RWPE1 (cell line): ENCODE measurements around the gene FANK1.
A peak's percentile ranks its signal among the peaks of the same experiment; 100 is the strongest.
"Not testable (repeated sequence)": the region's sequence is repeated elsewhere in the genome, so short reads cannot be mapped to it uniquely, and the experiment has no call there.

Experiments used
- CTCF ChIA-PET: fragments of 350-600 bp; sonication (Branson Sonifier 250); formaldehyde crosslinking; extraction: SDS; loops from one replicate; lab custom pipeline; 2021; lab: Yijun Ruan, JAX
- POLR2A ChIA-PET: fragments of 400-600 bp; formaldehyde crosslinking; extraction: SDS; loops from one replicate; lab custom pipeline; 2020; ENCODE audit warnings: antibody characterized with exemption; ENCODE audit not compliant: low non-redundant PET; lab: Yijun Ruan, JAX
- DNase-seq: peaks from one replicate; pipeline ENCODE4 v3.0.0; 2012; ENCODE audit warnings: low spot score
- H3K27ac ChIP-seq: fragments of 450-650 bp; 2 replicates; pipeline ENCODE4 v1.5.1; 2017
- CTCF ChIP-seq: fragments of 450-650 bp; conservative IDR thresholded peaks from 2 replicates; pipeline ENCODE4 v1.5.1; 2017; ENCODE audit warnings: low read depth, mild to moderate bottlenecking

Gene FANK1

DNA sequence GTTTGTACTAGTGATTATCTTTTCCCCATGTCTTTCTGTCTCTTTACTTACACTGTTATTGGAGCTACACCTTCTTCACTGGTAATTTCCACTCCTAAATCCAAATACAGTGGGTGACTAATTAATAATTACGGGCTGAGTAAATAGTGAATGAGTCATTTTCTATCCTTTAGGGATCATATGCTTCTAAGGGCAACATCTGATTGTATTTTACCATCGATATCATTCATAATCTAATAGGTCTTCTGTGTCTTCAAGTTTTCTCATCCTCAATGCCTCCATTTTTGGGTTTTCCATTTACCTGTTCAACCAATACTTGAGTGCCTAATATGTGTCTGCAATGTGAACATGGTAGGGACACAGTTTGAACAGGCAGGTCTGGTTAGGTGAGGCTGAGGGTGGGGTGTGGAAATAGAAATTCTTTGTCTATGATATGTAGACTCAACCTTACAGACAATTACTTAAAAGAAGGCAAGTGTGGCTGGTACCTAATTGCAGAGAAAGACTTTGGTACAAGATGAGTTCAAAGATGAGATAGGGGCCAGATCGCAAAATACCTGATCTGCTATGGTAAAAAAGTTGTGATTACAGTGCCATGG, 9.4 kb upstream of the FANK1 start:
- DNase-seq, result peak; percentile 55
- TF ChIP-seq CTCF, result no peak
- ChIA-PET CTCF (interaction anchor here (0.7 kb wide), 1 partner anchor 512 kb away, joined by 3 read pairs; no protein-coding TSS in a partner anchor), POLR2A (no interaction called here)
- no peak overlapping the region for H3K27ac ChIP-seq

GRCh38 chr10:125889441-125889840, 6.9 kb upstream of the FANK1 start:
- H3K27ac ChIP-seq, CTCF ChIA-PET, POLR2A ChIA-PET, DNase-seq: not testable (repeated sequence)

DNA sequence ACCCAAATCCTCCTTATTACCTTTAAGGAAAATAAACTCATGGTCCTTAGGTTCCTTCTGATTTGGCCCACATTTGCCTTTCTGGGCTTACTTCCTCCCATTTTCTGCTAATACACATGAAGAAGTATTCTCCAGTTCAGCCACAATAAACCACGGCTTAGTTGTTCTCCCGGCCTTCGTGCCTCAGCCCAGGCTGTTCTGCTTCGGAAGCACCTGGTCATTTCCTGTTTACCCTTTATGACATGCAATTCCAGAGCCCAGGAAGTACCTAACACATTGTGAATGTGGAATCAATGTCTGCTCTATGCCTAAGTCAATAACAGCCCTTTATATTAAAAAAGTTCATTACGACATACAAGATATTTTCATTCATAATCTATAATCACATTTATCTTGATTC, 4.0 kb upstream of the FANK1 start:
- DNase-seq, POLR2A ChIA-PET, CTCF ChIA-PET, H3K27ac ChIP-seq: not testable (repeated sequence)

GRCh38 chr10:125894176-125894575, 2.2 kb upstream of the FANK1 start:
- H3K27ac ChIP-seq, CTCF ChIA-PET, DNase-seq, POLR2A ChIA-PET: not testable (repeated sequence)

DNA sequence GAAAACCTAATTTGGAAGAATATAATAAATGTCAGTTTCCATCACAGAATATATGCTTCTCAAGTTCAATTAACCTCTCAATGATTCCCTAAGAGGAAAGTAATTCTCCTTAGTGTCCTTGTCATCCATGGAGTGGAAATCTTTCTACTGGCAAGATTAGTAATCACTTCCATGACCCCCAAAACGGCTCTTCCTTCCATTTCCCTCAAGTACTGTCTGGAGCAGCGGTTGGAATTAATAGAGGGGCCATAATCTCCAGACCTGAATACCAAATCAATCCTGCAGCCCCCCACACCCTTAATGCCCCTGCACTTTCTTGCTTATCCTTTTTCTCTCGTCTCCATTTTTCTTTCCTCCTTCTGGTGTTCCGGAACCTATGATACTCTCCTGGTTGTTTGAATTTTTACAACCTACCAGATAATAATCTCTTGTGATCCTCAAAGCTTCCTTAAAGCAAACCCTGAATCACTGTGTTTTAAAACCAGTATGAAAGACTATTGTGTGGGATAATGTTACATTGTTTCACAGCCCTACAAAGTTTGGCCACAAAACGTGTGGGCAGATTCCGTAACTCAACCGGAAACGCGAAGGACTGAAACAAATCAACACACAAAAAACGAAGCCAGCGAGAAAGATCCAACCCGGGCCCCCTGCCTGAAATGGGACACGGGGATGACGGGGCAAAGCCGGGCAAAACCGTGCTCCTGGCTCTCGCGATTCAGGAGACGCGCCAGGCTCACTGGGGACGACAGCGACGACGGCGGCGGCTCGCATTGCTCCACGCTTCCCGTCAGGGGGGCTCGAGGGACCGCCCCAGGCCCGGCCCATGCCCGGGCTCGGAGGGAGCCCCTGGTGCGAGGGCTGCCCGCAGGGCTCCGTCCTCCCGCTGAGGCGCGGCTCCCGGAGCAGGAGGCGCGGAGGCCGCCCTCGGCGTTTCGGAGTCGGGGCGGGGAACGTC, 955 bp upstream of the FANK1 start:
- POLR2A ChIA-PET, CTCF ChIA-PET: not testable (repeated sequence)
- peak; percentile 41 for DNase-seq
- H3K27ac ChIP-seq, result peak overlapping the region; percentile 71

DNA sequence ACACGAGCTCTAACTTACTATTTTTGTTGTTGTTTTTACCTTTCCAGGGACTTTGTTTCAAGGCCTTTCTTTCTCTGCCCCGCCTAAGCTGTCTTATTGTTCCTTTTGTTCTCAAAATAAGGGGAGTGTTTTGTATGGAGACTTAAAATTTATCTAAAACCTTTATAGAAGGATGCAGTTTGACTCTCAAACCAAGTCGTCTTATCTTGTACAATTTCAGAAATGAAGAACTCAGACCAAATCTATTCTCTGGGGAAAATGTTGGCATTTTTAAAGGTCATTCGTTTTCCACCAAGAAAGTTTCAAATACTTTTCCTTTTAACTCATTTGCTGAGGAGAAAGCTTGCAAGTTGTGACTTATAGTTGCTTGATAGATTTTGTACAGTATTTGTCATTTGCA, 953 bp downstream of the FANK1 start:
- POLR2A ChIA-PET, H3K27ac ChIP-seq, DNase-seq: not testable (repeated sequence)
- CTCF ChIA-PET, result interaction anchor here (0.7 kb wide), 1 partner anchor 104 kb away, joined by 3 read pairs; no protein-coding TSS in a partner anchor

GRCh38 chr10:125900963-125901362, 4.6 kb downstream of the FANK1 start:
- H3K27ac ChIP-seq, CTCF ChIA-PET, POLR2A ChIA-PET: not testable (repeated sequence)
- DNase-seq, result peak; percentile 67

- H3K27ac ChIP-seq, POLR2A ChIA-PET, DNase-seq, CTCF ChIA-PET: not testable (repeated sequence)
Observed at GRCh38 chr10:125903135-125903640, 6.8 kb downstream of the FANK1 start.

- CTCF ChIA-PET, result interaction anchor here (0.6 to 1.0 kb wide), 3 partner anchors 104 to 598 kb away, joined by 3 read pairs; no protein-coding TSS in a partner anchor
- POLR2A ChIA-PET, result not testable (repeated sequence)
Observed at GRCh38 chr10:125905069-125905994, 9.0 kb downstream of the FANK1 start.

GRCh38 chr10:125907598-125907997, 11.2 kb downstream of the FANK1 start:
- CTCF ChIA-PET, DNase-seq, H3K27ac ChIP-seq: not testable (repeated sequence)
- POLR2A ChIA-PET, result interaction anchor here (0.7 kb wide), 1 partner anchor 49 kb away, joined by 11 read pairs; no protein-coding TSS in a partner anchor

More at GRCh38 chr10:125905069-125905994, 9.0 kb downstream of the FANK1 start:
- not testable (repeated sequence) for DNase-seq, H3K27ac ChIP-seq

DNA sequence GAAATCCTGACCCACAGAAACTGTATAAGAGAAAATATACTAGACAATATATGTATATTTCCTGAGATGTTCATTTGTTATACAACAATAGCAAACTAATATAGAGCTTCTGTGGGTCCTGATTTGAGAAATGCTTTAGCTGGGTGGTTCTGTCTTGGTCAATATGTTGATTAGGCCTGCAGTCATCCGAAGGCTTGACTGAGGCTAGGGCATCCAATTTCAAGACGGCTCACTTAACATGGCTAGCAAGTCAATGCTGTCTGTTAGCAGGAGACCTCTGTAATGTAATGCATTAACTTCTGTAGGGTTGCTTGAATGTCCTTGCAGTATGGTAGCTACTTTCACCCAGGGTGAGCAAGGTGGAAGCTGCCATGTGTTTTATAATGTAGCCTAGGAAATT, 12.4 kb downstream of the FANK1 start:
- DNase-seq, POLR2A ChIA-PET, H3K27ac ChIP-seq: not testable (repeated sequence)
- CTCF ChIA-PET, result interaction anchor here (0.7 to 0.8 kb wide), 2 partner anchors 30 to 40 kb away, joined by 4 to 6 read pairs; no protein-coding TSS in a partner anchor

DNA sequence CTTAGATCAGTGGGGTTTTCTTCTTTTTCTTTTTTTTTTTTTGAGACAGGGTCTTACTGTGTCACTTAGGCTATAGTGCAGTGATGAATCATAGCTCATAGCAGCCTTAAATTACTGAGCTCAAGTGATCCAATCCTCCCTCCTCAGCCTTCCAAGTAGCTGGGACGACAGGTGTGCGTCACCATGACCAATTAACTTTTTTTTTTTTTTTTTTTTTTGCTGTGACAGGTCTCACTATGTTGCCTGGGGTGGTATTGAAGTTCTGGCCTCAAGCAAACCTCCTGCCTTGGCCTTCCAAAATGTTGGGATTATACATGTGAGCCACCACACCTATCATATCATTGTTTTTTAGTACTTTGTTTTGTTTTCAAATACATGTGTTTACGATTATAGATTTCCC, 13.1 kb downstream of the FANK1 start:
- H3K27ac ChIP-seq, DNase-seq, POLR2A ChIA-PET: not testable (repeated sequence)
- CTCF ChIA-PET, result interaction anchor here (0.7 to 0.8 kb wide), 2 partner anchors 30 to 41 kb away, joined by 4 to 6 read pairs; no protein-coding TSS in a partner anchor
